ENCODE measurements around the gene SPNS3.

DNA sequence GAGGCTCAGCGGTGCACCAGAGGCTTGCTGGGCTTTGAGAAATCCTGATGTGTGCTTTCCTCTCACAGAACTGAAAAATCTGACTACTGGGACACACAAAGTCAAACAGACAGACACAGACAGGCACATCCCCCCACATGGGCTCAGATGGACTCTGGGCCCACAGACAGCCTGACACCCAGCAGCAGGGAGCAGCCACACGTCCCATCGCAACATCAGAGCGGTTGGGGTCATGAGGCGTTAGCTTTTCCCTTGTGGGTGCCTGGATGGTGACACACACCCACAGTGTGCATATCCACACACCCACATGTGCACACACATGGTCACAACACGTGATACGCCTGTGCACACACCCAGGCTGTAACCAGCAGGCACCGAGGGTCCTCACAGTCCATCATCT, 6.3 kb downstream of the SPNS3 start:
- TF ChIP-seq, protein P1, sequence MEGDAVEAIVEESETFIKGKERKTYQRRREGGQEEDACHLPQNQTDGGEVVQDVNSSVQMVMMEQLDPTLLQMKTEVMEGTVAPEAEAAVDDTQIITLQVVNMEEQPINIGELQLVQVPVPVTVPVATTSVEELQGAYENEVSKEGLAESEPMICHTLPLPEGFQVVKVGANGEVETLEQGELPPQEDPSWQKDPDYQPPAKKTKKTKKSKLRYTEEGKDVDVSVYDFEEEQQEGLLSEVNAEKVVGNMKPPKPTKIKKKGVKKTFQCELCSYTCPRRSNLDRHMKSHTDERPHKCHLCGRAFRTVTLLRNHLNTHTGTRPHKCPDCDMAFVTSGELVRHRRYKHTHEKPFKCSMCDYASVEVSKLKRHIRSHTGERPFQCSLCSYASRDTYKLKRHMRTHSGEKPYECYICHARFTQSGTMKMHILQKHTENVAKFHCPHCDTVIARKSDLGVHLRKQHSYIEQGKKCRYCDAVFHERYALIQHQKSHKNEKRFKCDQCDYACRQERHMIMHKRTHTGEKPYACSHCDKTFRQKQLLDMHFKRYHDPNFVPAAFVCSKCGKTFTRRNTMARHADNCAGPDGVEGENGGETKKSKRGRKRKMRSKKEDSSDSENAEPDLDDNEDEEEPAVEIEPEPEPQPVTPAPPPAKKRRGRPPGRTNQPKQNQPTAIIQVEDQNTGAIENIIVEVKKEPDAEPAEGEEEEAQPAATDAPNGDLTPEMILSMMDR (IDR thresholded peaks at IDR 0.05 in 4 of 5, conservative IDR thresholded peaks at IDR 0.05 in 1 of 5), result no peak
- TF ChIP-seq POLR2A (IDR thresholded peaks at IDR 0.05), result no peak

Measured in gastrocnemius medialis (tissue), 4 donors.